Sigmoid colon (tissue), 7 donors: ENCODE results near the gene CORO6. TPM values are rescaled to one million over a fixed set of nuclear protein-coding genes. Genes with fewer than 3 reads are reported as not detected.

Source experiments
- DNase-seq: peaks from one replicate; pipeline ENCODE4 v3.0.0-alpha.2; 2019
- H3K27ac ChIP-seq, 4 donors: fragments of 200-600 bp; sonication (generic); one replicate each; pipeline ENCODE4 v1.5.1; 2016 to 2019; ENCODE audit warnings: mild to moderate bottlenecking in 1 of 4
- H3K27me3 ChIP-seq, 3 donors: fragments of 200-600 bp; sonication (generic); one replicate each; pipeline ENCODE4 v1.5.1; 2019; ENCODE audit warnings: mild to moderate bottlenecking in 1 of 3
- H3K36me3 ChIP-seq, 4 donors: fragments of 200-600 bp; sonication (generic); one replicate each; pipeline ENCODE4 v1.5.1; 2016 to 2019
- H3K4me1 ChIP-seq, 4 donors: fragments of 200-600 bp; sonication (generic); one replicate each; pipeline ENCODE4 v1.5.1; 2017 to 2019
- H3K4me3 ChIP-seq, 4 donors: fragments of 200-600 bp; sonication (generic); one replicate each; pipeline ENCODE4 v1.5.1; 2017 to 2019; ENCODE audit warnings: mild to moderate bottlenecking in 2 of 4, moderate library complexity in 1 of 4
- H3K9me3 ChIP-seq, 4 donors: fragments of 200-600 bp in 3 of 4; sonication (generic) in 3 of 4; one replicate each; pipeline versions ENCODE4 v1.5.1 to v1.6.1; 2013 to 2019
- EP300 ChIP-seq, 4 donors: sonication (generic); formaldehyde crosslinking; IDR thresholded peaks; one replicate each; pipeline ENCODE4 v1.6.1; 2017; ENCODE audit warnings: antibody characterized with exemption in 4 of 4
- POLR2A ChIP-seq, 2 donors: fragments of 450-650 bp; IDR thresholded peaks; one replicate each; pipeline ENCODE4 v1.6.1; 2016; ENCODE audit warnings: antibody characterized with exemption in 2 of 2, mild to moderate bottlenecking in 2 of 2, moderate library complexity in 2 of 2
- POLR2AphosphoS5 ChIP-seq, 4 donors: sonication (generic); formaldehyde crosslinking; IDR thresholded peaks; one replicate each; pipeline ENCODE4 v1.6.1; 2017; ENCODE audit warnings: antibody characterized with exemption in 4 of 4
- WGBS, 2 donors: extraction: QIAGEN DNeasy Blood & Tissue Kit; methylation state at CpG; one replicate each; pipeline ENCODE4 v1.1.7; 2013; 5-methylcytosine and 5-hydroxymethylcytosine counted together
- intact Hi-C: fragments of 100-400 bp; cut with DNase I; formaldehyde crosslinking; loops from one replicate; pipeline ENCODE4 v1.15.1; 2023
- polyA plus RNA-seq, 3 donors: library from polyadenylated mRNA; stranded (reverse); fragments of 200-250 nt; gene quantifications; one replicate each; pipeline ENCODE4 v1.2.3, GENCODE V29; 2013
- total RNA-seq, 4 donors: library from RNA; depleted of rRNA; stranded (reverse); fragments of >200 nt; gene quantifications; one replicate each; pipeline ENCODE4 v1.1.0, GENCODE V29; 2016
- TF ChIP-seq, protein P1 (sequence below), 4 experiments: fragments of 450-650 bp in 3 of 4; fragments of 200-600 bp in 1 of 4; IDR thresholded peaks; one replicate each; pipeline ENCODE4 v1.5.1; 2016 to 2019; ENCODE audit warnings: antibody characterized with exemption in 4 of 4, mild to moderate bottlenecking in 3 of 4, moderate library complexity in 2 of 4
- donor health status: healthy with polysubstance abuse.
- donor health status: Bipolar disorder and iron deficiency.
- donor health status: healthy.

The CORO6 gene
- total and polyA plus RNA-seq, 7 donors = 0.23 to 94.4 (median 23.9) TPM

DNA sequence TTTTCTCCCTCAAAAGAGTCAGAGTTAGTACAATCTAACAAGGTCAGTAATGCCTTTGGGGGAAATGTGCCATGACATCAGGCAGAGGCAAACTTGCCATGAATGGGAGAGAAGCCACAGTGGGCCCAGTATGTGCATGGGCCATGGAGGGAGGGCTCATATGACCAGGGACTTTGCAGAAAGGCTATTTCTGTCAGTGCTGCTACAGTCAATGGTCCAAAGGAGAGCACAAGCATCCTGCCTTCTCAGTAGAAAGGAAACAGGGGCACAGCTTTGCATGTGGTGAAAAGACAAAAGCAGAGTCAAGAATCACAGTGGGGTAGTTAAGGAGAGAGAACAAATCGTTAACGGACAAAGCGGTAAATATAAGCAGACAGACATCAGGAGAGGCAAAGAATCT is 11.2 kb upstream of the CORO6 start:
- no peak for DNase-seq
- WGBS, 2 donors = 95% methylated on average over 3 of the region's 3 CpGs
- no peaks in the 10 kb centered on the region for H3K27me3 ChIP-seq
- no peak overlapping the region for H3K27ac ChIP-seq
- intact Hi-C loops = no loop called here
- no peak overlapping the region for H3K4me3 ChIP-seq
- TF ChIP-seq POLR2A (IDR thresholded peaks at IDR 0.05) (no peak), EP300 (IDR thresholded peaks at IDR 0.05) (no peak), POLR2AphosphoS5 (IDR thresholded peaks at IDR 0.05) (no peak)
- TF ChIP-seq, protein P1, sequence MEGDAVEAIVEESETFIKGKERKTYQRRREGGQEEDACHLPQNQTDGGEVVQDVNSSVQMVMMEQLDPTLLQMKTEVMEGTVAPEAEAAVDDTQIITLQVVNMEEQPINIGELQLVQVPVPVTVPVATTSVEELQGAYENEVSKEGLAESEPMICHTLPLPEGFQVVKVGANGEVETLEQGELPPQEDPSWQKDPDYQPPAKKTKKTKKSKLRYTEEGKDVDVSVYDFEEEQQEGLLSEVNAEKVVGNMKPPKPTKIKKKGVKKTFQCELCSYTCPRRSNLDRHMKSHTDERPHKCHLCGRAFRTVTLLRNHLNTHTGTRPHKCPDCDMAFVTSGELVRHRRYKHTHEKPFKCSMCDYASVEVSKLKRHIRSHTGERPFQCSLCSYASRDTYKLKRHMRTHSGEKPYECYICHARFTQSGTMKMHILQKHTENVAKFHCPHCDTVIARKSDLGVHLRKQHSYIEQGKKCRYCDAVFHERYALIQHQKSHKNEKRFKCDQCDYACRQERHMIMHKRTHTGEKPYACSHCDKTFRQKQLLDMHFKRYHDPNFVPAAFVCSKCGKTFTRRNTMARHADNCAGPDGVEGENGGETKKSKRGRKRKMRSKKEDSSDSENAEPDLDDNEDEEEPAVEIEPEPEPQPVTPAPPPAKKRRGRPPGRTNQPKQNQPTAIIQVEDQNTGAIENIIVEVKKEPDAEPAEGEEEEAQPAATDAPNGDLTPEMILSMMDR (IDR thresholded peaks at IDR 0.05) = no peak
- peaks cover 9 to 56% (median 20%) of the 10 kb centered on the region in 4 donors for H3K36me3 ChIP-seq
- H3K4me1 ChIP-seq = peaks cover 0 to 1% (median under 1%) of the 10 kb centered on the region in 4 donors
- H3K9me3 ChIP-seq = no peaks in the 10 kb centered on the region

DNA sequence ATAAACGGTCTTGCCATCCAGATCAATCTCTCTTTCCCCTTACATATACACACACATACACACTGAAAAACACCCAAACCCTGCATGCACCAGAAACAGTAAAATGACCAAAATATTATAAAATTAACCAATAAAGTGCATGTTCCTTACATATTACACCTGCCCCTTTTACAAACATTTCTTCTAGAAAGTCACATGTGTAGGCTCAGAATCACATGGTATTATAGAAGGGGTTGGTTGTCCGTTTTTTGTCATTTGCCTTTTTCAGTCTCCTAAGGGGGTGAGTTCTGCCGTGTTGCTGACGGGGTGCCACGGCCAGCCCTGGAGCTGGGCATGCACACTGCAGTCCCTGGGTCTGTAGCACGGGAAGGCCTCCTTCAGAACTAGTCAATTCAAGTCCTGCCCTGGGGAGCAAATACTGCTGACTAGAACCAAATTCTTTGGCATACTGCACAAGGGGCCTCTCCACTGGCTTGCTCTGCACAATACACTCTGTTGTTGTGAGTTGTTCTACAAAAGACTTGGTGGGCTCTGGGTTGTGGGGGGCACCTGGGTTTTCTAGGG is 8.0 kb upstream of the CORO6 start:
- Histone ChIP-seq H3K4me1 (peaks cover 0 to 3% (median 0%) of the 10 kb centered on the region in 4 donors), H3K36me3 (peaks cover 2 to 47% (median 16%) of the 10 kb centered on the region in 4 donors), H3K9me3 (no peaks in the 10 kb centered on the region), H3K27me3 (no peaks in the 10 kb centered on the region), H3K27ac (no peak overlapping the region), H3K4me3 (no peak overlapping the region)
- TF ChIP-seq, protein P1 (IDR thresholded peaks at IDR 0.05) = no peak
- TF ChIP-seq EP300 (IDR thresholded peaks at IDR 0.05) (no peak), POLR2AphosphoS5 (IDR thresholded peaks at IDR 0.05) (no peak), POLR2A (IDR thresholded peaks at IDR 0.05) (no peak)
- 93% methylated on average over 6 of the region's 6 CpGs for WGBS, 2 donors
- intact Hi-C loops = no loop called here
- DNase-seq = no peak

DNA sequence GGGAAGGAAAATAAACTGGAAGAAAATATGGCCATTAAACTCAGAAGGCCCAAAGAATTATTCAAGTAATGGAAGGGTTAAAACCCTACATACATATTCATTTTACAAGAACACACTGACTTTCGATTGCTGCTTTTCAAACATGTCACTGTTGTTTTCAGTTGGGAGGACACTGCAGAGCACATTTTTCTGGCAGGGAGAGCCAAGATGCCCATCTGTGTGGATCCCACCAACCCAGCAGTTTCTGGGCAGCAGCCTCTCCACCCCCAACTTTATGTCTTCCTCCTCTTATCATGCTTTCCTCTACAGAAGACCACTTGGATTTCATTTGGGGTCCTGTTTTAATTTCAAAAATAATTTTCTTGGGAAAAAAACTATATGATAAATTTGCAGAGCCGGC is 7.1 kb upstream of the CORO6 start:
- Histone ChIP-seq H3K4me1 (peaks cover 0 to 3% (median under 1%) of the 10 kb centered on the region in 4 donors), H3K4me3 (no peak overlapping the region), H3K27ac (no peak overlapping the region), H3K9me3 (no peaks in the 10 kb centered on the region), H3K36me3 (peaks cover 0 to 40% (median 16%) of the 10 kb centered on the region in 4 donors), H3K27me3 (no peaks in the 10 kb centered on the region)
- intact Hi-C loops = loop anchor here (10.0 kb wide), 1 partner anchor 305 kb away; the partner anchor contains the start of gene SSH2
- 74 to 76% methylated on average over 2 of the region's 2 CpGs for WGBS, 2 donors
- TF ChIP-seq POLR2A (IDR thresholded peaks at IDR 0.05) (no peak), POLR2AphosphoS5 (IDR thresholded peaks at IDR 0.05) (no peak), EP300 (IDR thresholded peaks at IDR 0.05) (no peak)
- TF ChIP-seq, protein P1 (IDR thresholded peaks at IDR 0.05) = no peak
- DNase-seq = no peak

DNA sequence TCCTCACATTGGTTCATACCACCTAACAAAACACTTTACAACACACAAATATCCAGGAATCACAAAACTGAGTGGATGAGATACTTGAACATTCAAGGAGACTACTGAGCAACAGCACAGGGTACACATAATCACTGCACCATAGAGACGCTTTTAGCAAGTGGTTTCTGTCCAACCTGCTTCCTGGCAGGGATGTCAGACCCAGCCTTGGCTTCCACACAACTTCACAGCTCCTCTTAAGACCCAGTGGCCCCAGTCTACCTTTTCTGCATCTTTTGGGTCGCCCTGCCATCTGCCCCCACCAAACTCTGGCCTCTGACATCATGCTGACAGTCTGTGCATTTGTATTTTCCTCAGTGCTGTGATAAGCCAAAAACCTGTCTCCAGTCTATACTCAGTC is 5.9 kb upstream of the CORO6 start:
- Histone ChIP-seq H3K27ac (peak overlapping the region in 1 of 4 donors; percentile 25), H3K4me1 (peaks cover 0 to 3% (median 1%) of the 10 kb centered on the region in 4 donors)

More for the DNA sequence above, 5.9 kb upstream of the CORO6 start:
- DNase-seq = no peak
- intact Hi-C loops = loop anchor here (10.0 kb wide), 1 partner anchor 306 kb away; the partner anchor contains the start of gene SSH2
- no peak for TF ChIP-seq EP300 (IDR thresholded peaks at IDR 0.05)
- TF ChIP-seq, protein P1 (IDR thresholded peaks at IDR 0.05) = no peak
- TF ChIP-seq POLR2A (IDR thresholded peaks at IDR 0.05) = no peak
- TF ChIP-seq POLR2AphosphoS5 (IDR thresholded peaks at IDR 0.05) = no peak
- H3K9me3 ChIP-seq = no peaks in the 10 kb centered on the region
- WGBS, 2 donors = 92 to 95% methylated on average over 2 of the region's 2 CpGs
- H3K27me3 ChIP-seq = no peaks in the 10 kb centered on the region
- H3K4me3 ChIP-seq = no peak overlapping the region
- peaks cover 0 to 35% (median 16%) of the 10 kb centered on the region in 4 donors for H3K36me3 ChIP-seq
